RWPE2 (cell line): ENCODE measurements around the gene EP300.

Experiments
- ATAC-seq: fragments of 200-7000 bp; cut with Tn5 transposase; 3 replicates; pipeline ENCODE4 v1.9.1; 2021; ENCODE audit warnings: low read depth
- DNase-seq: peaks from one replicate; pipeline ENCODE4 v3.0.0-alpha.2; 2020; ENCODE audit warnings: low spot score
- H3K27ac ChIP-seq: fragments of 450-650 bp; 2 replicates; pipeline ENCODE4 v1.5.1; 2017; ENCODE audit warnings: mild to moderate bottlenecking; ENCODE audit not compliant: poor library complexity, severe bottlenecking
- H3K27me3 ChIP-seq: fragments of 250-450 bp; sonication (Bioruptor Pico); 2 replicates; pipeline ENCODE4 v1.5.1; 2021; ENCODE audit warnings: mild to moderate bottlenecking, moderate library complexity; ENCODE audit not compliant: insufficient read depth, poor library complexity, severe bottlenecking
- H3K36me3 ChIP-seq: fragments of 250-450 bp; sonication (Bioruptor Pico); 2 replicates; pipeline ENCODE4 v1.5.1; 2020; ENCODE audit warnings: low read depth, mild to moderate bottlenecking, moderate library complexity
- H3K4me1 ChIP-seq: fragments of 250-450 bp; sonication (Bioruptor Pico); 2 replicates; pipeline ENCODE4 v1.5.1; 2021; ENCODE audit warnings: mild to moderate bottlenecking, moderate library complexity; ENCODE audit not compliant: insufficient read depth, poor library complexity, severe bottlenecking
- H3K4me3 ChIP-seq: fragments of 250-450 bp; sonication (Bioruptor Pico); 2 replicates; pipeline ENCODE4 v1.5.1; 2021; ENCODE audit warnings: mild to moderate bottlenecking, moderate library complexity; ENCODE audit not compliant: severe bottlenecking
- H3K9me3 ChIP-seq: fragments of 250-450 bp; sonication (Bioruptor Pico); 2 replicates; pipeline ENCODE4 v1.5.1; 2021; ENCODE audit warnings: mild to moderate bottlenecking, moderate library complexity; ENCODE audit not compliant: severe bottlenecking
- TF ChIP-seq, protein P1 (sequence below): fragments of 450-650 bp; IDR thresholded peaks from one replicate; pipeline ENCODE4 v1.5.1; 2017; ENCODE audit warnings: mild to moderate bottlenecking, moderate library complexity; ENCODE audit not compliant: poor library complexity, severe bottlenecking

EP300 gene

DNA sequence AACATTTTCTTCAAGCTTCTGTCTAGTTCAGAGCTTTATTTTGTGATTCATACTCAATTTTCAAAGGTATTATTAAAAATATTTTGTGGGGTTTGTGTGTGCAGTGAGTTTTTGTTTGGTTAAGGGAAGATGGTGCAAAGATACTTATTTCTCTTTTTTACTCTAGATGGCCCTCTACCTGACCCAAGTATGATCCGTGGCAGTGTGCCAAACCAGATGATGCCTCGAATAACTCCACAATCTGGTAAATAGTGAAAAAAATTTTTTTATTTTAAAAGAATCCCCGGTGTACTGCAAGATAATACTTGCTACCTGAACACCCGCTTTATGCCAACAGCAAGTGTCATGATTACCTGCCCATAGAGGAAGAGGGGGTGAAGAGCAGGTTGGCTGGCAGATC, 54.2 kb downstream of the EP300 start:
- H3K36me3 ChIP-seq, result peaks cover 100% of the 10 kb centered on the region
- no peak for DNase-seq
- TF ChIP-seq, protein P1, sequence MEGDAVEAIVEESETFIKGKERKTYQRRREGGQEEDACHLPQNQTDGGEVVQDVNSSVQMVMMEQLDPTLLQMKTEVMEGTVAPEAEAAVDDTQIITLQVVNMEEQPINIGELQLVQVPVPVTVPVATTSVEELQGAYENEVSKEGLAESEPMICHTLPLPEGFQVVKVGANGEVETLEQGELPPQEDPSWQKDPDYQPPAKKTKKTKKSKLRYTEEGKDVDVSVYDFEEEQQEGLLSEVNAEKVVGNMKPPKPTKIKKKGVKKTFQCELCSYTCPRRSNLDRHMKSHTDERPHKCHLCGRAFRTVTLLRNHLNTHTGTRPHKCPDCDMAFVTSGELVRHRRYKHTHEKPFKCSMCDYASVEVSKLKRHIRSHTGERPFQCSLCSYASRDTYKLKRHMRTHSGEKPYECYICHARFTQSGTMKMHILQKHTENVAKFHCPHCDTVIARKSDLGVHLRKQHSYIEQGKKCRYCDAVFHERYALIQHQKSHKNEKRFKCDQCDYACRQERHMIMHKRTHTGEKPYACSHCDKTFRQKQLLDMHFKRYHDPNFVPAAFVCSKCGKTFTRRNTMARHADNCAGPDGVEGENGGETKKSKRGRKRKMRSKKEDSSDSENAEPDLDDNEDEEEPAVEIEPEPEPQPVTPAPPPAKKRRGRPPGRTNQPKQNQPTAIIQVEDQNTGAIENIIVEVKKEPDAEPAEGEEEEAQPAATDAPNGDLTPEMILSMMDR, result no peak

GRCh38 chr22:41147722-41148121, 55.3 kb downstream of the EP300 start:
- no peak for ATAC-seq
- TF ChIP-seq, protein P1, result no peak
- DNase-seq, result no peak
- Histone ChIP-seq H3K9me3 (no peaks in the 10 kb centered on the region), H3K4me1 (no peaks in the 10 kb centered on the region), H3K36me3 (peaks cover 100% of the 10 kb centered on the region), H3K4me3 (no peak overlapping the region), H3K27ac (no peak overlapping the region), H3K27me3 (no peaks in the 10 kb centered on the region)

More for the DNA sequence above, 54.2 kb downstream of the EP300 start:
- H3K27ac ChIP-seq, result no peak overlapping the region
- H3K27me3 ChIP-seq, result no peaks in the 10 kb centered on the region
- H3K4me1 ChIP-seq, result no peaks in the 10 kb centered on the region
- no peaks in the 10 kb centered on the region for H3K9me3 ChIP-seq
- H3K4me3 ChIP-seq, result no peak overlapping the region
- no peak for ATAC-seq

DNA sequence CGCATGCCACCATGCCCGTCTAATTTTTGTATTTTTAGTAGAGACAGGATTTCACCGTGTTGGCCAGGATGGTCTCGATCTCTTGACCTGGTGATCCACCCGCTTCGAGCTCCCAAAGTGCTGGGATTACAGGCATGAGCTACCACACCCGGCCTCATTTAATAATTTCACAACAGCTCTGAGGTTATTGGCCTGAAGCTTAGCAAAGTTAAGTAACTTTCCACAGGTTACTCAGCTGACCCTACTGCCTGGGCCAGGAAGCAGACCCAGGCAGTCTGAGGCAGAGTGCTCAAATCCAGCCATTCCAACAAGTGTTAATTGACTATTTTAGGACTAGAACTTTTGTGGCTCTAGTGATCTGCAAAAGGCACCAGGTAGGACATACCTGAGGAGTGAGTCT, 60.5 kb downstream of the EP300 start:
- no peak overlapping the region for H3K4me3 ChIP-seq
- DNase-seq (no peak), ATAC-seq (no peak)
- no peaks in the 10 kb centered on the region for H3K9me3 ChIP-seq
- peaks cover 98% of the 10 kb centered on the region for H3K36me3 ChIP-seq
- H3K27ac ChIP-seq, result no peak overlapping the region
- no peaks in the 10 kb centered on the region for H3K4me1 ChIP-seq
- TF ChIP-seq, protein P1, result no peak
- H3K27me3 ChIP-seq, result no peaks in the 10 kb centered on the region

- H3K4me3 ChIP-seq, result no peak overlapping the region
- H3K27ac ChIP-seq, result no peak overlapping the region
- no peaks in the 10 kb centered on the region for H3K9me3 ChIP-seq
- H3K36me3 ChIP-seq, result peaks cover 97% of the 10 kb centered on the region
- no peak for DNase-seq
- no peak for ATAC-seq
- TF ChIP-seq, protein P1, result no peak
- no peaks in the 10 kb centered on the region for H3K27me3 ChIP-seq
- no peaks in the 10 kb centered on the region for H3K4me1 ChIP-seq
Observed at GRCh38 chr22:41157083-41157482, 64.7 kb downstream of the EP300 start.

- Histone ChIP-seq H3K27ac (no peak overlapping the region), H3K36me3 (peaks cover 94% of the 10 kb centered on the region), H3K27me3 (no peaks in the 10 kb centered on the region), H3K9me3 (no peaks in the 10 kb centered on the region), H3K4me1 (no peaks in the 10 kb centered on the region), H3K4me3 (no peak overlapping the region)
- DNase-seq, result no peak
- no peak for ATAC-seq
- TF ChIP-seq, protein P1, result no peak
Observed at GRCh38 chr22:41169157-41169556, 76.8 kb downstream of the EP300 start.
